Measurements from ENCODE around the gene DIABLO.
A peak's percentile ranks its signal among the peaks of the same experiment; 100 is the strongest.
"Not testable (repeated sequence)": the region's sequence is repeated elsewhere in the genome, so short reads cannot be mapped to it uniquely, and the experiment has no call there.

The DIABLO gene

DNA sequence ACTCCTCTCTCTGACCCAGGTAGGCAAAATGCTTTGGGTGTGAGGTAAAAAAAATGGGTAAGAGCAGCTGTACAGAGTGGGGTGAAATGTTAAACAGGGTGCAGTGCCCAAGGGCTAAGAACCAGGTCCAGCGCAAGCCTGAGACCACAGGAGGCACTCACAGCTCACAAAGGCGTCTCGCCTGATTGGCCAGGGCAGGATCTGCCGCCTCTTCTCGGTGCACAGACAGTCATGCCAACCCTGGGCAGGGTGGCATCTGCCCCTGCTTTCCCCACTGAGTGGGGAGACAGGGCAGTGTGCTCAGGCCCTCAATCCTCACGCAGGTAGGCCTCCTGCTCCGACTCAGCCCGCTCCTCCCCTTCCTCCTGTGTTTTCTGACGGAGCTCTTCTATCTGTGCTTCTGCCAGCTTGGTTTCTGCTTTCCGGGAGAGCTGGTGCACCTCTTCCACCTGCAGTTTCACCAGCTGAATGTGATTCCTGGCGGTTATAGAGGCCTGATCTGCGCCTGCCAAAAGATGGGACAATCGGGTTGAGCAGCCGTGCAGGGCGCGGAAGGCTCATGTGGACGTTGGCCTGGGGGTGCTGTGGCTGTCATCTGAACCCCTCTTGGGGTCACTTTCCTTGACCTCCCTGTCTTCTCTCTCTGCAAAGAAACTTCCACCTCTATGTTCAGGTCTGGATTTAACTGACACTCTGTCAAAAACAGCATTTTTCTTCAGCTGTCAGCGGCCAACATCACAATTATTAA lies 17.6 kb downstream of the DIABLO start:
- no peak for DNase-seq (ENCODE audit: low read depth)

- no peak for DNase-seq (ENCODE audit: low read depth)
These were observed 18.5 kb downstream of the DIABLO start for GRCh38 chr12:122207391-122207790.

- DNase-seq (ENCODE audit: low read depth), result no peak
These were observed 18.9 kb downstream of the DIABLO start for GRCh38 chr12:122206976-122207375.

DNA sequence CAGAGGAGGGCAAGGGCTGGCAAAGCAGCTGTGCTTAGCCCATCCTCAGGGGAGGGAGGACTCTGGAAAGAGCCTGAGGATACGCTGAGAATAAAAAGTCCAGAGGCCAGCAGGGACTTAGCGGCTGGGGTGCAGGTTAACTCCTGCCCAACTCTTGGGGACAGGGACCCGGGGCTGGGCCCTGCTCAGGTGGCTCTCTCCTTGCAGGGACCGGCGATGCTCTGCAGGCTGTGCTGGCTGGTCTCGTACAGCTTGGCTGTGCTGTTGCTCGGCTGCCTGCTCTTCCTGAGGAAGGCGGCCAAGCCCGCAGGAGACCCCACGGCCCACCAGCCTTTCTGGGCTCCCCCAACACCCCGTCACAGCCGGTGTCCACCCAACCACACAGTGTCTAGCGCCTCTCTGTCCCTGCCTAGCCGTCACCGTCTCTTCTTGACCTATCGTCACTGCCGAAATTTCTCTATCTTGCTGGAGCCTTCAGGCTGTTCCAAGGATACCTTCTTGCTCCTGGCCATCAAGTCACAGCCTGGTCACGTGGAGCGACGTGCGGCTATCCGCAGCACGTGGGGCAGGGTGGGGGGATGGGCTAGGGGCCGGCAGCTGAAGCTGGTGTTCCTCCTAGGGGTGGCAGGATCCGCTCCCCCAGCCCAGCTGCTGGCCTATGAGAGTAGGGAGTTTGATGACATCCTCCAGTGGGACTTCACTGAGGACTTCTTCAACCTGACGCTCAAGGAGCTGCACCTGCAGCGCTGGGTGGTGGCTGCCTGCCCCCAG lies 19.6 kb downstream of the DIABLO start:
- no peak for DNase-seq (ENCODE audit: low read depth)

GRCh38 chr12:122205053-122205925 lies 20.6 kb downstream of the DIABLO start:
- no peak for DNase-seq (ENCODE audit: low read depth)

DNA sequence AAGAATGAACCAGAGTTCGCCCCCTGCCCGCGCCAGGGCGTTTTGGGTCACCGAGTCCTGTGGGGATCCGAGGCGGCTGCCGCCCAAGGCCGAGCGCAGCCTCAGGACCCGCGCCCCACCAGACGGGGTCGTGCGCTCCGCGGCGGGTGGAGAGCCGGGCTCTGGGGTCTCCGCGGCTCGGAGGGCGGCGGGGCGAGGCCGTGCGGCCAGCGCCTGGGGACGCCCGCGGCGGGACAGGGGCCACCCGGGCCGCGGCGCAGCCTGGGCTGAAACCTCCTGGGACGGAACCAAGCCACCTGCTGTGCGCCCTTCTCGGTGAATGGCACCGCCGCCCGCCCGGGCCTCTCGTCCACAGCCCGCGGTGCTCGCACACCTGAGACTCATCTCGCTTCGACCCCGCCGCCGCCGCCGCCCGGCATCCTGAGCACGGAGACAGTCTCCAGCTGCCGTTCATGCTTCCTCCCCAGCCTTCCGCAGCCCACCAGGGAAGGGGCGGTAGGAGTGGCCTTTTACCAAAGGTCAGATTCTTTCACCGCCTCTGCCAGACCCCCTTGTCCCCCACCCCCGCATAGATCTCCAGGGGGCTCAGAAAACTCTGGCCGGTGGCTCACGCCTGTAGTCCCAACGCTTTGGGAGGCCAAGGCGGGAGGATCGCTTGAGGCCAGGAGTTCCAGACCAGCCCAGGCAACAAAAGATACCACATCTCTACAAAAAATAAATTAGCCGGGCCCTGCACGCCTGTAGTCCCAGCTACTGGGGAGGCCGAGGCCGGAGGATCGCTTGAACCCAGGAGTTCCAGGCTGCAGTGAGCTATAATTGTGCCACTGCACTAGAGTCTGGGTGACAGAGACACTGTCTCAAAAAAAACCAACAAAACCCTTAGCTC lies 21.4 kb downstream of the DIABLO start:
- DNase-seq (ENCODE audit: low read depth), result no peak

DNA sequence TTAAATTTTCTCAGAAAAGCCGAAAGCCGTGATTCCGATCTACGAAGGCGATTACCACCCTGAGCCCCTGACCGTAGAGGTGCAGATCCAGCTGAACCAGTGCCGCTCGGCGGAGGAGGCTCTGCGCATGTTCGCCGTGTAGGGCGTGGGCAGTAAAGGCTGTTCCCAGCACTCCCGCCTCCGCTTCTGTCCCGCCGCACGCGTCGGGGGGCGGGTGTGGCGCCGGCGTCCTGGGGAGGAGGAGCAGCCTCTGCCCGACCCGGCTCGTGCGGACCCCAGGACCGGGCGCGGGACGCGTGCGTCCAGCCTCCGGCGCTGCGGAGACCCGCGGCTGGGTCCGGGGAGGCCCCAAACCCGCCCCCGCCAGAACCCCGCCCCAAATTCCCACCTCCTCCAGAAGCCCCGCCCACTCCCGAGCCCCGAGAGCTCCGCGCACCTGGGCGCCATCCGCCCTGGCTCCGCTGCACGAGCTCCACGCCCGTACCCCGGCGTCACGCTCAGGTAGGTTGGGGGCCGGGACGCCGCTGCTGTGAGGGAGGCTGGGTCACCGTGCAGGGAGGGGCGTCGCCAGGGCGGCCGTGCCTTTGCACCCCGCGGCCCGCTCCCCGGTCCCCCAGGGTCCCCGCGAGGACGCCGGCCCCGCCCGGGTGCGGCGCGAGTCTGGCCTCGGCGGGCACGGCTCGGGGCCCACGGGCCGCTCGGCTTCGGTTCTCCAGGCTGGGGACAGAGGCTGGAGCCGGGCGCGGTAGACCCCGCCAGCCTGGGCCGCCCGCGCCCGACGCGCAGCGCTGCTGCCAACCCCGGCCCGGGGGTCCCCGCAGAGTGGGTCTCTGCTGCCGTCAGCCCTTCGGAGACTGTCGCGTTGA lies 22.3 kb downstream of the DIABLO start, which contains the start of gene B3GNT4:
Gene B3GNT4, plus strand, starts transcription at position 409 of the 866 bp plus-strand sequence. CDS start 910 bp downstream, outside the sequence.
- peak; percentile 56 for DNase-seq (ENCODE audit: low read depth)

- DNase-seq (ENCODE audit: low read depth), result not testable (repeated sequence)
These were observed 23.0 kb downstream of the DIABLO start for GRCh38 chr12:122202811-122203210.

- DNase-seq (ENCODE audit: low read depth), result no peak
These were observed 23.8 kb downstream of the DIABLO start for GRCh38 chr12:122202017-122202416.

GRCh38 chr12:122201381-122201780 lies 24.5 kb downstream of the DIABLO start:
- DNase-seq (ENCODE audit: low read depth), result no peak

- DNase-seq (ENCODE audit: low read depth), result no peak
These were observed 25.2 kb downstream of the DIABLO start for GRCh38 chr12:122200541-122201175.

DNA sequence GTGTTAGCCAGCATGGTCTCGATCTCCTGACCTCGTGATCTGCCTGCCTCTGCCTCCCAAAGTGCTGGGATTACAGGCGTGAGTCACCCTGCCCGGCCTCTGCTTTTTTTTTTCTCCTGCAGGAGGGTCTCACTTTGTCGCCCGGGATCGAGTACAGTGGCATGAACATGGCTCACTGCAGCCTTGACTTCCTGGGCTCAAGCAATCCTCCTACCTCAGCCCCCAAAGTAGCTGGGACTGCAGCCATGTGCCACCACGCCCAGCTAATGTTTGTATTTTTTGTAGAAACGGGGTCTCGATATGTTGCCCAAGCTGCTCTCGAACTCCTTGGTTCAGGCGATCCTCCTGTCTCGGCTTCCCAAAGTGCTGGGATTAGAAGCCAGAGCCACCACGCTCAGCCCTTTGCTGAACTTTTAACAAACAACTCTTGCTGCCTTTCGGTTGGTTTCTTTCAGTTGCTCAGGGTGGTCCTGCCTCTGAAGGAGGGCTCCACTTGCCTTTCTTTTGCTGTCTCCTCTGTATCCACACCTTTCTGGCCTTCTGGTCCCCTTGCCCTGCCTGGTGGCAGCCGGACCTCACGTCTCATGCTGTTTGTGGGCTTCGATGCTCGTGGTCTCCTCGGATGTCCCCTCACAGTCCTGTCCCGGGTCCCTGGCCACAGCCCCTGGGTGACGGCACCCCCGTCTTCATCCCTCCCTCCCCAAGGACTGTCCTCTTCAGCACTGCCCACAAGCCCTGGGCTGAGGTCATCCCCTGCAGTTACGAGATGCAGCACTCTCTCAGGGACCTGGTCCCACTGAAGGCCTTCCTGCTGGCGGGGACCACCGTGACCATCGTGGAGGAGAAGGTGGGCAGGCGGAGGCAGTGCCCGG lies 26.1 kb downstream of the DIABLO start:
- DNase-seq (ENCODE audit: low read depth), result no peak

GRCh38 chr12:122197612-122197966 lies 28.3 kb downstream of the DIABLO start:
- DNase-seq (ENCODE audit: low read depth), result no peak

DNA sequence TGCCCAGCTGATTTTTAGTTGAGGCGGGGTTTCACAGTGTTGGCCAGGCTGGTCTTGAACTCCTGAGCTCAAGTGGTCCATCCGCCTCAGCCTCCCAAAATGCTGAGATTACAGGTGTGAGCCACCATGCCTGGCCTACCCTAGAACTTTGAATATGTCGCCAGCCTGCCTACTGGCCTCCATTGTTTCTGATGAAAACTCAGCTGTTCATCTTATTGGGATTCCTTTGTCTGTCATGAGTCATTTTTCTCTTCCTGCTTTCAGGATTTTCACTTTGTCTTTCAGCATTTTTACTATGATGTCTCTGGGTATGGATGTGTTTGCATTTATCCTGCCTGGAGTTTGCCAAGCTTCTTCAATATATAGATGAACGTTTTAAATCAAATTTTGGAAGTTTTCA lies 30.4 kb downstream of the DIABLO start:
- DNase-seq (ENCODE audit: low read depth), result no peak

GRCh38 chr12:122194804-122195203 lies 31.0 kb downstream of the DIABLO start:
- DNase-seq (ENCODE audit: low read depth), result no peak

DNA sequence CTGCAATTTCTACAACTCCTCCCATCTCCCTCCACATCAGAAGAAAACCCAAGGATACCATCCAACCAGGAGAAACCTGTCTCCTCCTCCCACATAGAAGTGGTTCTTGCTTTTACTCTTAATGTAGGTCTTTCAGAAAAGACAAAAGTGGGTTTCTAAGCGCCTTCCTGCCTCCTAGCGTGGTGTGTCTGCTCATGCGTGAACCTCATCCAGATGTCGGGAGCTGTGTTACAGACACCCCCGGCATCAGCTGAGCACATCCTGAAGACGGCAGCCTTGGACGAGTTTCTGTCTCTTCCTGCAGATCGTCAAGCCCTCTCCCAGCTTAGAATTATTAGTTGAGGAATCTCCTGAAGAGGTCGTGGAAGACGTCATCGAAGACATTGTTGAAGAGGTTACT lies 33.4 kb downstream of the DIABLO start:
- DNase-seq (ENCODE audit: low read depth), result no peak

GRCh38 chr12:122190842-122191668 lies 34.8 kb downstream of the DIABLO start:
- no peak for DNase-seq (ENCODE audit: low read depth)
